GM19351 (cell line): ENCODE results near the gene THSD4.

ENCODE experiments used
- ATAC-seq: cut with Tn5 transposase; IDR thresholded peaks from one replicate; pipeline ENCODE4 v1.9.1; 2021; ENCODE audit warnings: mild to moderate bottlenecking, moderate library complexity; ENCODE audit not compliant: unreplicated experiment

The THSD4 gene

GRCh38 chr15:71756599-71757352 lies 641.5 kb downstream of the THSD4 start:
- no peak for ATAC-seq

DNA sequence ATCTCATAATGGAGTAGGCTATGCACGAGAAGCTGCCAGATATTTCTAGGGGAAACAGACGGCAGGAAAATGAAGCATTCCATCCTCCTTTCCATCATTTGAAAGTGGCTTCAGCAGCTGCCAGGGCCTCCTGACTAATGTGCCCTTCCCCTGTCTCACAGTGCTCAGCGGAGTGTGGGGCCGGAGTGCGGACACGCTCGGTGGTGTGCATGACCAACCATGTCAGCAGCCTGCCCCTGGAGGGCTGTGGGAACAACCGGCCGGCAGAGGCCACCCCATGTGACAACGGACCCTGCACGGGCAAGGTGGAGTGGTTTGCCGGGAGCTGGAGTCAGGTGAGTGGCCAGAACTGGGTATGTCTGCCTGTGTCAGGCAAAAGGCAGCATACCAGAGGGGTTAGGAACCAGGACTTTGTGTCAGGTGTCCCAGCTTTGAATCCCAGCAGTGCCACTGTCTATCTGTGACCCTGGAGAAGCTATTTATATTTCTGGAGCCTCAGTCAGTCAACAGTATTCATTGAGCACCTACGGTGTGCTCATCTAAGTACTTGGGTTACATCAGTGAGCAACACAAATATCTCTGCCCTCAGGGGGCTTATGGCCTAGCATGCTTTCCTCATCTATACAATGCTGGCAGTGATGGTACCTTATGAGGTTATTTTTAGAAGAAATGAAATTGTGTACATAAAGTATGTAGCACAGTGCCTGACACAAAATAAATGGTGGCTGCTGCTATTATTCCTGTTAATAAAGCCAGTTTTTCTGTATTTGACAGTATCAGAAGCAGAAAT lies 642.7 kb downstream of the THSD4 start:
- no peak for ATAC-seq

- no peak for ATAC-seq
Observed at GRCh38 chr15:71758711-71759110, 643.4 kb downstream of the THSD4 start.

DNA sequence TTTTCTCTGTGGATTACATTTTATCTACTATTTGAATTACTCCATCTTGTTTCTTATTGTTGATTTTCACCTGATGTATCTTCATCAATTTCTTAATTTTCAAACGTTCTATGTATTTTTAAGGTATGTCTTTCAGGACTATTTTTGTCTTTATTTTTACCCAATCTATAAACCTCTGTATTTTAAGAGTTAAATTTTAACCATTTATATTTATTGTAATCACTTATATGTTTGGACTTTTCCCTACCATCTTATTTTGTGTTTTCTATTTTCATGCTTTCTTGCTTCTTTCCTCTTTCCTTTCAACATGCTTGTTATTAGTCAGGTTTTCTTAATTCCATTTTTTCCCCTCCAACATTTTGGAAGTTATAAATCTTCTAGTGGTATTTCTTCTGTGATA lies 645.6 kb downstream of the THSD4 start:
- ATAC-seq, result no peak

GRCh38 chr15:71761649-71762048 lies 646.4 kb downstream of the THSD4 start:
- ATAC-seq, result no peak

- no peak for ATAC-seq
Observed at GRCh38 chr15:71768184-71768583, 652.9 kb downstream of the THSD4 start.

GRCh38 chr15:71773206-71773859 lies 658.1 kb downstream of the THSD4 start:
- no peak for ATAC-seq

DNA sequence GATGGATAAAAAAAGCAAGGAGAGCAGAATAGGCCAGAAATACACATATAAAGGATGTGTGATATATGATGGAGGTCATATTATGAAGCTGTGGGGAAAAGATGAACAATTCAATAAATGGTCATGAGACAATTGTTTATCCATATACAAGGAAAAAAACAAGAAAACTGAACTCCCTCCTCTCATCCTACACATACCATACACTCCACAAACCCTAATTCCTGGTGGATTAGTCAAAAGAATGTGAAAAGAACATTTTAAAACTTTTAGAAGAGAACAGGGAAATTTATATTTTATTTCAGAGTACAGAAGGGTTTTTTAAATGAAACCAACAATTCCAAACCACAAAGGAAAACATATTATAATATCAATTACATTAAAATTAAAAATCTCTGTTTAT lies 660.6 kb downstream of the THSD4 start:
- no peak for ATAC-seq

GRCh38 chr15:71776304-71776703 lies 661.0 kb downstream of the THSD4 start:
- no peak for ATAC-seq

- ATAC-seq, result no peak
Observed at GRCh38 chr15:71777216-71777943, 662.1 kb downstream of the THSD4 start.

GRCh38 chr15:71779073-71779797 lies 664.0 kb downstream of the THSD4 start:
- no peak for ATAC-seq

- peak; percentile 55 for ATAC-seq
Observed at GRCh38 chr15:71780115-71780976, 665.1 kb downstream of the THSD4 start.

- peak; percentile 69 for ATAC-seq
Observed at GRCh38 chr15:71781179-71781964, 666.1 kb downstream of the THSD4 start.

DNA sequence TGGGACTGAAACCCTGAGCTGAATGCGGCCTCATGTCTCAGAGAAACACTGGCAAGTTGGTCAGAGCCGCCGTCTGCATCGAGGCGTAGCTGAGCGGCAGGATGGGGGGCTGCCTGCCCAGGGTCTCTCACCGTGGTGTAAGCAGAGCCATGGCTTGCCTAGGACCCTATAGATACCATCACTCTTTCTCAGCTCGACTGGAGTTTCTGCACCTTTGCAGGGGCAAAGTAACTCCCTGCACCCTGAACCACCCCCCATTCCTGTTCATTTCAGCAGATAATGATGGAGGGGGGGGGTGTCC lies 666.6 kb downstream of the THSD4 start:
- no peak for ATAC-seq

GRCh38 chr15:71782422-71783165 lies 667.3 kb downstream of the THSD4 start:
- ATAC-seq, result no peak

GRCh38 chr15:71784719-71785118 lies 669.4 kb downstream of the THSD4 start:
- ATAC-seq, result no peak

GRCh38 chr15:71785996-71786395 lies 670.7 kb downstream of the THSD4 start:
- no peak for ATAC-seq

DNA sequence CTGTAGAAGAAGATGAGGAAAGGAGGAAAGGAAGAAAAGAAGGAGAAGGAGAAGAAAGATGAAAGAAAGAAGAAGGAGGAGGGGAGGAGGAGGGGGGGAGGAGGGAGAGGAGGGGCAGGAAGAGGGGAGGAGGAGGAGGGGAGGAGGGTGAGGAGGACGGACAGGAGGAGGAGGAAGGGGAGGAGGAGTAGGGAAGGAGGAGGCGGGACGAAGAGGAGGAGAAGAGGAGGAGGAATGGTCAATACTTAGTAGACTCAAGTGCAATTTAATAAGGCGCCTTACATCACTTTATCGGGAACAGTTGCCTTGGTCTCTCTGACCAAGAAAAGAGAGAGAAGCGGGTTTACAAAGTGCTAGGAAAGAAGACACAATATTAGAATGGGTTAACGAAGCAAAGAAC lies 671.4 kb downstream of the THSD4 start:
- ATAC-seq, result no peak
